Jurkat, Clone E6-1 (cell line): ENCODE data around the gene PLXNA1. TPM values are rescaled to one million over a fixed set of nuclear protein-coding genes. Genes with fewer than 3 reads are reported as not detected.

ENCODE experiments used
- DNase-seq: peaks from one replicate; pipeline ENCODE4 v3.0.0-alpha.2; 2011; ENCODE audit warnings: low read depth, low spot score
- H3K4me3 ChIP-seq: 2 replicates; pipeline ENCODE4 v1.5.1; 2011; ENCODE audit warnings: mild to moderate bottlenecking, low read length, control low read depth, moderate library complexity
- polyA plus RNA-seq: library from polyadenylated mRNA; unstranded; fragments of >200 nt; gene quantifications from one replicate; pipeline ENCODE4 v1.2.1, GENCODE V29; 2012; ENCODE audit warnings: missing spikeins; ENCODE audit not compliant: insufficient read length, insufficient read depth

PLXNA1 gene
- 15.3 TPM for polyA plus RNA-seq

GRCh38 chr3:126982471-126983175 is at the start of gene PLXNA1:
PLXNA1 (plus strand) TSS chr3:126983115; CDS start chr3:126988594, 5,479 bp downstream.
- peak; percentile 67 for DNase-seq
- peak within 1 kb of the TSS; percentile 54 for H3K4me3 ChIP-seq

DNA sequence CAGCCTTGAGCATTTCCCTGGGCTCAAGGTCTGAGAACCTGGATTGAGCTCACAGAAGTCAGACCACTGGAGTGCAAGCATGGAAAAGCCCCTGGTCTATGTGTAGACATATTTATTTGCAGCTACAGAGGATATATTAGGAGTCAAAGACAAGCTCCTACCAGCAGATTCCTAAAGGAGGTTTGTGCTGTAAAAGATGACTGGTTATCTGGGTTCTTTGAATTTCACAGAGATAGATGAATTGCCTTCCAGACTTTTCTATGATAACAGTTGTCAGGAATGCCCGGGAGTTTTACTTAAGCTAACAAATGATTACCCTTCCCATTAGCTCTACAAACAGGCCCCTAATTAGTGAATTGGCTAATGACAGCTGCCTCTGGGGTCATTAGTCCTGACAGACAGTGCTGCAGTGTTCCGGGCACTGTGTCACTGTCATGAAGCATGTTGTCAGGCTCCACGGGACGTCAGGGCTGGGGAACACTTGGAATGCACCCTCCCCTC is 48.8 kb upstream of the PLXNA1 start:
- H3K4me3 ChIP-seq = no peak overlapping the region
- no peak for DNase-seq

DNA sequence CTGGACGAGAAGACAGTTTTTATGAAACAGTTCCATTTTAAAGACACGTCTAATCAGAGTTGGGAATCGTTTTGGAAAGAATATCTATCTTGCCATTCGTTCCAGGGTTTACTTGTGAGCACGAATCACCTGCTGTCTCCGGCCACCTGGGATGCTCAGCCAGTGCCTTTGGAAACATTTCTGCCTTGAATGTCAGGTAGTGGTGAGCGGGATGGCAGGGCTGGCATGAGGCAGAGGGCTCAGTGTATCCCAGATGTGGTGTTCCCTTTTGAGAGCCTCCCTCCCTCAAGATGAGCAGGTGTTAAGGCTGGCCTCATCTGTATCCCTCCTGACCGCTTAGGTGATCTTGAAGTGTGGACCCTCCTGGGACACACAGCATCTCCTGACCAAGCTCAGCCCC is 47.9 kb upstream of the PLXNA1 start:
- H3K4me3 ChIP-seq = no peak overlapping the region
- no peak for DNase-seq

GRCh38 chr3:126935756-126936509 is 47.0 kb upstream of the PLXNA1 start:
- no peak for DNase-seq
- no peak overlapping the region for H3K4me3 ChIP-seq

DNA sequence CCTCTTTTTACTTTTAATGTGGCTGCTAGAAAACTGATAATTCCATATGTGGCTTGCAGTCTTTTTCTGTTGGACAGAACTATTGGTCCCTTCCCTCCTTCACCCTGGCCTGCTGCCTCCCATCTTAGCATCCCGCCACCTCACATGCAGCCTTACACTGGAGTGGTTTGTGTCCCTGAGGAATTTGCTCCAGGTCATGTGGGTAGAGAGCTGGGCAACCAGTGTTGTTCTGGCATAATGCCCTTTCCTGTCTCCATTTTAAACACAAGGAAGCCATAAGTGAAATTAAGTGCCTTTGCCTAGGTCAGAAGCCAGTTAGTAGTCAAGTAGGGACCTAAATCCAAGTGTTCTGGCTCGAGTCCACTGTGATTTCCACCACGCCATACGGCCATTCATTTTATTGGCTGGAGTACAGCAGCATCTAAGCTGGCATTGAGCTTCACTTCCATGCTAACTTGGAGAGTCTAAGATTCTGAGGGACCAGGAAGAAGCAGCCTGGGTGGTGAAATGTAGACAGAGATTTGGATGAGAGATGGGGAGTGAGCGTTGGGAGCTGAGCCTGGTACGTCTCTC is 46.0 kb upstream of the PLXNA1 start:
- no peak overlapping the region for H3K4me3 ChIP-seq
- DNase-seq = no peak

GRCh38 chr3:126937533-126937932 is 45.4 kb upstream of the PLXNA1 start:
- DNase-seq = no peak
- no peak overlapping the region for H3K4me3 ChIP-seq

GRCh38 chr3:126937973-126938372 is 44.9 kb upstream of the PLXNA1 start:
- no peak for DNase-seq
- no peak overlapping the region for H3K4me3 ChIP-seq

GRCh38 chr3:126938520-126939337 is 44.2 kb upstream of the PLXNA1 start:
- DNase-seq = no peak
- H3K4me3 ChIP-seq = no peak overlapping the region

- DNase-seq = peak; percentile 10
- no peak overlapping the region for H3K4me3 ChIP-seq
Measured at GRCh38 chr3:126939338-126939718, 43.6 kb upstream of the PLXNA1 start.

DNA sequence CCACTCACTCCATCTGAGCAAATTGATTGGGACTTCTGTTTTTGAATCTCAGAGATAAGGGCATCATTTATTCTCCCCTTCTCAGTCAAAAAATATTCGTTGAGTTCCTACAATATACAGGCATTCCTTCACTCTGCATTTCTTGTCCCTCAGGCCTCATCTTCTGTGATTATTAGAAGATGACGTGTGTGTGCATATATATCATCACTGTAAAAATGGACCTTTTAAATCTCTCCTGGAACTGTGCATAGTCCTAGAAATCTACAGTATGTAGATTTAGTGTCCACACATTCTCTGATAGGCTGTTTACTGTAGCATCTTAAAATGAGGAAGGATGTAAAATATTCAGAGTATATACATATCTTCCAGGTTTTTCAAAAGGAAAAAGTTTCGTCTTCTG is 43.2 kb upstream of the PLXNA1 start:
- no peak overlapping the region for H3K4me3 ChIP-seq
- no peak for DNase-seq

- no peak for DNase-seq
- H3K4me3 ChIP-seq = no peak overlapping the region
Measured at GRCh38 chr3:126941721-126942270, 41.1 kb upstream of the PLXNA1 start.

DNA sequence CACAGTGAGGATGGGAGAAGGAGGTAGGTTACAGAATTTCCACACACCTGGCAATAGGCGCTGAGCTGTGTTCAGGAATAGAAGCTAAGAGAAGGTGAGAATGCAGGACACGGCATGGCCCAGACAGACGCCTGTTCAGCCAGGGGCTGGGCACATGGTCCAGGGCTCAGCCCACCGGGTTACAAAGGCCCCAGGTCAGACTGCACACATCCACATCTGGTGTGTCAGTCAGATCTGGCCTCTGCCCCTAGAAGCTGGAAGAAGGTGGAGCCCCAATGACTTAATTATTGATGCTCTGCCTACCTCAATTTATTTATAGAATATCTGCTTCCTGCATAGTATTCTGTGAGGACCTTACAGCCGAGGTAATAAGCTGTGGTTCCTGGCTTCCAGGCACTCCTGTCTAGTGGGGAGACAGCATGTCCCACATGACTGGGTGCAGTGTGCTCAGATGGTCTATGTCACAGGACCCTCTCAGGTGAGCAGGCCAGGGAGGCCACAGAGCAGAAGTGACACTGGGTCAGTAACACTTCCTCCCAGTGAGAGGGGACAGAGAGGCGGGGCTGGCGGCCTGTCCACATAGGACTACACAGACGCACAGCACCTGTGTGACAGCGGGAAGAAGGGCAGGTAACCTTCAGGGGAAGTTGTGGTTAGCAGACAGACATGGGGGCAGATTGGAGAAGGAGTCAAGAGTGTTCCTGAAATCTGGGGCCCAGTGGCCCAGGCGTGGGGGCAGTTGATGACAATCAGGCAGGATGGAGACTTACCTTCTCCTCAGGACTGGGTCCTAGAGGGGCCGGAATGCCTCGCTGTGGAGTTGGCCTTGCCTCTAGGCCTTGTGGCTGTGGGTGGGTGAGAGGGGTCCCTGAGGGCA is 38.6 kb upstream of the PLXNA1 start:
- DNase-seq = no peak

DNA sequence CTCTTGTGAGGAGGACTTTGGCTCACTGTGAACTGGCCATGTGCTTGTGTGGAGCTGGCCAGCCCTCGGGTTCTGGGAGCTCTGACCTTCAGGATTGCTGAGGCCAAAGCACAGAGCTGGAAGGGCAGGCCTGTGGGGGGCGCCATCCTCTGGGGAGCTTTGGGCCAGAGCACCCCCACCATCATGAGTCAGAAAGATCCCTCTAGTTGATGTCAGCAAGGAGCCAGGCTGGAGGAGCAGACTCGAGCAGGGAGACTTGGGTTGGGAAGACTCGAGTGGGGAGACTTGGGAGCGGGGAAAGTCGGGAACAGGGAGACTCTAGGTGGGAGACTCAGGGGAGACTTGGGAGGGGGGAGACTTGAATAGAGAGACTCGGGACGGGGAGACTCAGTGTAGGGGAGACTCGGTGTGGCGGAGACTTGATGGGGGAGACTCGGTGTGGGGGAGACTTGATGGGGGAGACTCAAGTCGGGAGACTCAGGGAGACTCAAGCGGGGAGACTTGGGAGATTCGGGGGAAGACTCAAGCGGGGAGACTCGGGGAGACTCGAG is 37.7 kb upstream of the PLXNA1 start:
- no peak for DNase-seq
- no peak overlapping the region for H3K4me3 ChIP-seq

More for the DNA sequence above, 38.6 kb upstream of the PLXNA1 start:
- no peak overlapping the region for H3K4me3 ChIP-seq

- no peak overlapping the region for H3K4me3 ChIP-seq
- no peak for DNase-seq
Measured at GRCh38 chr3:126945891-126946290, 37.0 kb upstream of the PLXNA1 start.

GRCh38 chr3:126946405-126946804 is 36.5 kb upstream of the PLXNA1 start:
- DNase-seq = no peak
- no peak overlapping the region for H3K4me3 ChIP-seq

DNA sequence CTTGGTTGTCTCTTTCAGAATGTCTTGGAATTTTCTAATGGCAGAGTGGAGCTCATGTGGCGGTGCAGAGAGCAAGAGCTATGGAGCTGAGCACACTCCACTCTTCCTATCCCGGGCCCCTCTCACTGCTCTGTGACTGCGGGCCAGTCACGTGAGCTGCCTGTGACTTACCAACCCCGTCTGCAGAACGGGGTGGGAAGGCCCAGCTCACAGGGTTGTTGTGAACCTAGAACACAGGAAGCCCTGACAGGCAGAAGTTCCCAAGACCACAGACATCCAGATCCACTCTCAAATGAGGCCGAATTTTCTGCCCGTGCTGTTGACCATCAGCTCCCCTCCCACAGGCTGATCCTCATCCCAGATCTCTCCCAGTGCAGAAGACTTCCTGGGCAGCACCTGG is 35.5 kb upstream of the PLXNA1 start:
- DNase-seq = no peak
- H3K4me3 ChIP-seq = no peak overlapping the region

DNA sequence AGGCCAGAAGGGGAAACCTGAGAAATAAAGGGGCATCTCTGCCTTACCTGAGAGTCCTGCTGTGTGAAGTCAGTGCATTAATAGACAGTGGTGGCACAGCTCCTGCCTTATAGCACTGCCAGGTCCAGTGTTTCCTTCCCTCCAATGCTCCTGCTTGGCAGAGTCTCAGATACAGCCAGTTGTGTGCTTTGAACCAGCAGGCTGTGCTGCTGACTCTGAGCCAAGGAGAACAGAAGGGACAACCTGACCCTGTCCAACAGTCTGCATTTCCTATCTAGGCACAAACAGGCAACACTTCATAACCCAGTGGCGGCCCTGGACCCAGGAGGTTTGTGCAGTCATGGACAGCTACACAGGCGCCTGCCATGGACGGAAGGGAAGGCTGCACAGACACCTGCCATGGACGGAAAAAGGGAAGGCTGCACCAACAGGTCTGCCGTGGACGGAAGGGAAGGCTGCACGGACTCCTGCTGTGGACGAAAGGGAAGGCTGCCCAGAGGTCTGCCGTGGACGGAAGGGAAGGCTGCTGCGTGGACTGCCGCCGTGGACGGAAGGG is 33.9 kb upstream of the PLXNA1 start:
- no peak for DNase-seq
- H3K4me3 ChIP-seq = no peak overlapping the region

GRCh38 chr3:126951561-126951960 is 31.4 kb upstream of the PLXNA1 start:
- H3K4me3 ChIP-seq = no peak overlapping the region
- no peak for DNase-seq
